ENCODE data around the gene CPT1B.
A peak's percentile ranks its signal among the peaks of the same experiment; 100 is the strongest.
"Not testable (repeated sequence)": the region's sequence is repeated elsewhere in the genome, so short reads cannot be mapped to it uniquely, and the experiment has no call there.

Gene CPT1B

DNA sequence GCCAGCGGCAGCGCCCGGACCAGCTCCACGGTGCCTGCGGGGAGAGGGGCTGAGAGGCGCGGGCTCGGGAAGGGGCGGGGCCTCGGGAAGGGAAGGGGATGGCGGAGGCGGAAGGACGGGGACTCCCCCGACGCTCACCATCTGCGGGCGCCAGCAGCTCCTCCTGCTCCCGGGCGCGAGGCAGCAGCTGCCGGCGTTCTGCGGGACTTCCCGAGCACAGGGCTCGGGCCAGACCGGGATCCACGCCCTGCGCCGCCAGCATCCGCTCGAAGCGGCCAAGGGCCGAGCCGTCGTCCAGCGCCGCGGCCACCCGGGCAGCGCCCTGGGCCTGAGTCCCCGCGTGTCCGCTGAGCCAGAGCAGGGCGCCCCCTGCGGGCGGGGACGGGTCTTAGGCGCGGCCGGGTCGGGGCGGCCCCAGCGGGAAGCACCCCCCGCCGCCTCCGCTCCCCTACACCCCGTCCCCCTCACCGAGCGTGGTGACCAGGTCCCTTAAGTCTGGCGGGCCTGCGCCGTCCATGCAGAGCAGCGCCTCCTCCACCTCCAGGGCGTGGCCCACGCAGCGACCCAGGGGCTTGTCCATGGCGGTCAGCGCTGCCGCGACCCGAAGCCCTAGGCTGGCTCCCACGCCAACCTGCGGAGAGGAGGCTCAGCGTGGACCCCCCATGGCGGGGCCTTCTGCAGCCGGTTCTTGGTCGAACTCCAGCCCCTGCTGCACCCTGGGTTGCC, 52.0 kb downstream of the CPT1B start:
- DNase-seq, result no peak

- DNase-seq, result no peak
Measured at GRCh38 chr22:50525858-50526107, 52.4 kb downstream of the CPT1B start.

- DNase-seq, result peak; percentile 41
Measured at GRCh38 chr22:50525104-50525857, 52.9 kb downstream of the CPT1B start, which contains the start of gene SCO2. SCO2 (minus strand) TSS chr22:50525598; CDS start chr22:50524411, 1,187 bp downstream.

DNA sequence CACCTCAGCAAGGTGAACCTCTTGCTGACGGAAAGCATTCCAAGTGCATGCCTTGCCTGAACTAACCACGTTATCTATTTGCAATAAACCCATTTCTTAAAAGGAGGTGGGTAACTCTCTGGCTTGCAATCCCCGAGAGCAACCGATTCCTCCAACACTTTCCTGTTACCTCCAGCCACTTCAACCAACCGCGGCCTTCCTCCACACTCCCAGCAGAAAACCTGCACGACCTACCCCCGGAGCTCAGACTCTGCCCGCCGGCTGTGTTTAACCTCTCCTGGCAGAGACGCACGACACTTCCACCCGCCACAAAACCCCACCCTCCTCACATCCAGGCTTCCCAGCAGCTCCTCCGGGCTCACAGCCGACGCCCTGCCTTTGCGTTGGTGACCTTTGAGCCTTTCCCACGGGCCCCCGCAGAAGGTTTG, 53.5 kb downstream of the CPT1B start:
- no peak for DNase-seq

DNA sequence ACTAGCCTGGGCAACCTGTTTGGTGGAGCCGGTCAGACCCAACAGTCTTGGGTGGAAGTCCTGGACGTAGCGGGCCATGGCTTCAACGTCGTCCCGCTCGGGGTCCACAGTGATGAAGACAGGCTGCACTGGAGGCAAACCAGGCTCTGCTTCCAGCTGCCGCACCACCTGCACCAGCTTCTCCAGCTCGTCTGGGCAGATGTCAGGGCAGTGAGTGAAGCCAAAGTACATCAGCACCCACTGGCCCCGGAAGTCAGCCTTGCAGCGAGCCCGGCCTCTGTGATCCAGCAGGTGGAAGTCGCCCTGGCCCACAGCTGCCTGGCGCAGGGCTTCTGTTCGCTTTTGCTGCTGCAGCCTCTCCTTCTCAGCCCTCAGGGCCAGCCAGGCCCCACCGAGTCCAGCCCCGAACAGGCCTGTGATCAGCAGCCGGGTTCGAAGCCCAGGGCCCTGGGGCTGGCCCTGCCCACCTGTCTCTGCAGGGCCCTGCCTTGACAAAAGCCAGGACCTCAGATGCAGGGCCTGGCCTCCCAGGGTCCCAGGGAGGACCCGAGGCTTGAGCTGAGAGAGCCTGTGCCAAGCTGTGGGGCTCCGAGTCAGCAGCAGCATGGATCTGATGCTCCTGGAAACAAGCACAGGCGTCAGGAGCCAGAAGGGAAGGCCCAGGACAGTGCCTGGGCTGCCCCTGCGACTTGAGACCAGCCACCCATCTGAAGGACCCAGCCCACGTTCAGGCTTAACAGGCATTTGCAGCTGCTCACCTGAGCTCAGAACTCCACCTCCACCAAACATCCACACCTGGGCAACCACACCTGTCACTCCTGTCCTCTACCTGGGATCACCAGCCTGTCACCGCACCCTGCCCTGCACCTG, 54.2 kb downstream of the CPT1B start:
- no peak for DNase-seq

DNA sequence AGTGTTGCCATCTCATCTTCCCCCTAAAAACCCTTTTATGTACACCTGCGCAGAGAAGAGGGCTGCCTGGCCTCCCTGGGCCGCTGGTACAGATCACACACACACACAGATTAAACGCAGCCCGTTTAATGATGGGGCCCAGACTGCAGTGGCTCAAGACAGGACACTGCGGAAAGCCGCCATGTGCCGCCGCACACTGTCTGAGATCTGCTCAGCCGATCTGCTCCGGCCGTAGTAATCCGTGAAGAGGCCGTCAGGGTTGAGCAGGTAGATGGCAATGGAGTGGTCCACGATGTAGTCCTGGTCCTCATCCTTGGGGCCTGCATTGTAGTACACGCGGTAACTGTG, 54.8 kb downstream of the CPT1B start:
- DNase-seq, result no peak

DNA sequence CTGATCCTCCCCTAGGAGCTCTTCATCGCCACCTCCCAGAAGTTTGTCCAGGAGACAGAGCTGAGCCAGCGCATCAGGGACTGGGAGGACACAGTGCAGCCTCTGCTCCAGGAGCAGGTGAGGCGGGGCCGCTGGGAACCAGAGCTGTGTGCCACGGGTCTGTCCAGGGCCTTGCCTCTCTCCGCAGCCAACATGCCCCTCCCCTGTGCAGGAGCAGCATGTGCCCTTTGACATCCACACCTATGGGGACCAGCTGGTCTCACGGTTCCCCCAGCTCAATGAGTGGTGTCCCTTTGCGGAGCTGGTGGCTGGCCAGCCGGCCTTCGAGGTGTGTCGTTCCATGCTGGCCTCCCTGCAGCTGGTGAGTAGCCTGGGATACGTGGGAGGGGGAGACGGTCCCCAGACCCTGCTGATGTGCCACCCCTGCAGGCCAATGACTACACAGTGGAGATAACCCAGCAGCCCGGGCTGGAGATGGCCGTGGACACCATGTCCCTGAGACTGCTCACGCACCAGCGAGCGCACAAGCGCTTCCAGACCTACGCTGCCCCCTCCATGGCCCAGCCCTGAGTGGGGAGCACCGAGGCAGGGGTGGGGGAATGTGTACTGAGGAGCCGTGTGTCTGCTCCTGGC, 55.3 kb downstream of the CPT1B start:
- no peak for DNase-seq

DNA sequence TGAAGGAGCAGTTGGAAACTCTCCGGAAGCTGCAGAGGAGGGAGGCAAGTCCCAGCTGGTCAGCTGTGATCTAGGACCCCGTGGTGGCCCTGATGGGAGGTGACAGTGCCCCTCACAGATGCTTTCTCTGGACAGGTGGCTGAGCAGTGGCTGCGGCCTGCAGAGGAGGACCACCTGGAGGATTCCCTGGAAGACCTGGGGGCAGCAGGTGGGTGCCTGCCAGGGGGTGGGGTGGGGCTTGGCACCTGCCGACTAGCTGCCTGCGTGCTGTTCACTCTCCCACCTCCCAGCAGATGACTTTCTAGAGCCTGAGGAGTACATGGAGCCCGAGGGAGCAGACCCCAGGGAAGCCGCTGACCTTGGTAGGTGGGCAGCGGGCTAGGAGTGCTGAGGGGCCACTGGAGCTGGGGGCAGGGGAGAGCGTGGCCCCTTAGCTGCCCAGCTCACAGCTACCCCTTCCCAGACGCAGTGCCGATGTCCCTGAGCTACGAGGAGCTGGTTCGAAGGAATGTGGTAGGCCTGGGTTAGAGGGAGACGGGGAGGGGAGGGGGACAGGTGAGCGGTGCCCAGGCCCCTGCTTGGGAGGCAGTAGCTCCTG, 55.9 kb downstream of the CPT1B start:
- DNase-seq, result no peak

DNA sequence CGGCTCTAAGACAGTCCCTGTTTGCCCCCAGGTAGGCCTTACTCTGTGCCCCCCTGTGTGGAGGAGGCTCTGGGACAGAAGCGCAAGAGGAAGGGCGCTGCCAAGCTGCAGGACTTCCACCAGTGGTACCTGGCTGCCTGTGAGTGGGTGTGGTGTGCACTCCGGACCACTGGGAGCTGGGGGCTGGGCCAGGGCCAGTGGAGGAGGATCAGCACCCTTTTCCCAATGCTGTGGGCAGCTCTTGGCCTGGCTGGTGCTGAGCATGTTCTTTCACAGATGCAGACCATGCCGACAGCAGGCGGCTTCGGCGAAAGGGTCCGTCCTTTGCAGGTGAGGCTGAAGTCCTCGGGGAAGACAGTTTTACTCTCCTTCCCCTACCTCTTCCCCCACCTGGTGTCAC, 56.5 kb downstream of the CPT1B start:
- DNase-seq, result no peak

- DNase-seq, result no peak
Measured at GRCh38 chr22:50520826-50521453, 57.3 kb downstream of the CPT1B start.

DNA sequence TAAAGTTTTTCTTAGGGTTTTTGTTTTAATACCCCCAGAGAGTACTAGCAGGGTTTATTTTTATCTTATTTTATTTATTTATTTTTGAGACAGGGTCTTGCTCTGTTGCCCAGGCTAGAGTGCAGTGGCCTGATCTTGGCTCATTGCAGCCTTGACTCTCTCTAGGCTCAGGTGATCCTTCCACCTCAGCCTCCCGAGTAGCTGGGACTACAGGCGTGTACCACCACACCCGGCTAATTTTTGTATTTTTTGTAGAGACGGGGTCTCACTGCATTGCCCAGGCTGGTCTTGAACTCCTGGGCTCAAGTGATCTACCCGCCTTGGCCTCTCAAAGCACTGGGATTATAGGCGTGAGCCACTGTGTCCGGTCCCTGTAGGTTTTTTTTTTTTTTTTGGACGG, 58.0 kb downstream of the CPT1B start:
- DNase-seq, result not testable (repeated sequence)

GRCh38 chr22:50519151-50519550, 59.1 kb downstream of the CPT1B start:
- DNase-seq, result no peak

All from NCI-H1417 treated with DMSO at 0.1 percent for 48 hours (cell line).